PFSK-1 (cell line): ENCODE measurements around the gene DCAF4L1.

ENCODE experiments used
- FOXP2 ChIP-seq: optimal IDR thresholded peaks from 2 replicates; pipeline ENCODE3; 2011; ENCODE audit warnings: borderline replicate concordance, control low read depth, inconsistent platforms; ENCODE audit not compliant: insufficient read depth; ENCODE audit errors: extremely low read length, extremely low read depth
- POLR2AphosphoS5 ChIP-seq: IDR thresholded peaks from 2 replicates; pipeline ENCODE4 v1.6.1; 2012; ENCODE audit warnings: low read depth, mild to moderate bottlenecking, control low read depth, low read length, moderate library complexity
- REST ChIP-seq, 2 experiments: IDR thresholded peaks; 2 replicates each; pipeline versions ENCODE4 v1.6.1 to v1.8.0; 2011 to 2012; ENCODE audit warnings: low read depth in 2 of 2, low read length in 2 of 2, control low read depth in 1 of 2, inconsistent platforms in 1 of 2, mild to moderate bottlenecking in 1 of 2, moderate library complexity in 1 of 2; ENCODE audit not compliant: insufficient read depth in 1 of 2
- SIN3A ChIP-seq: IDR thresholded peaks from 2 replicates; pipeline ENCODE4 v1.6.1; 2012; ENCODE audit warnings: mild to moderate bottlenecking, low read length, moderate library complexity, borderline replicate concordance; ENCODE audit not compliant: insufficient read depth
- TAF1 ChIP-seq: IDR thresholded peaks from 2 replicates; pipeline ENCODE4 v1.6.1; 2012; ENCODE audit warnings: low read length, control low read depth, borderline replicate concordance; ENCODE audit not compliant: insufficient read depth

Gene DCAF4L1

GRCh38 chr4:41999321-41999720, 17.8 kb downstream of the DCAF4L1 start:
- no peak for TF ChIP-seq FOXP2
- no peak for TF ChIP-seq POLR2AphosphoS5
- TF ChIP-seq REST (IDR thresholded peaks at IDR 0.05; ENCODE audit: insufficient read depth in 1 of 2, low read depth in 2 of 2, low read length in 2 of 2): no peak
- TF ChIP-seq SIN3A: no peak
- TF ChIP-seq TAF1: no peak

GRCh38 chr4:42008011-42008786, 26.6 kb downstream of the DCAF4L1 start:
- TF ChIP-seq POLR2AphosphoS5 (no peak), SIN3A (no peak), TAF1 (no peak), REST (IDR thresholded peaks at IDR 0.05; ENCODE audit: insufficient read depth in 1 of 2, low read depth in 2 of 2, low read length in 2 of 2) (no peak), FOXP2 (no peak)

GRCh38 chr4:42015438-42015837, 33.9 kb downstream of the DCAF4L1 start:
- TF ChIP-seq SIN3A (no peak), FOXP2 (no peak), TAF1 (no peak), POLR2AphosphoS5 (no peak), REST (IDR thresholded peaks at IDR 0.05; ENCODE audit: insufficient read depth in 1 of 2, low read depth in 2 of 2, low read length in 2 of 2) (no peak)

GRCh38 chr4:42018451-42018850, 36.9 kb downstream of the DCAF4L1 start:
- no peak for TF ChIP-seq REST (IDR thresholded peaks at IDR 0.05; ENCODE audit: insufficient read depth in 1 of 2, low read depth in 2 of 2, low read length in 2 of 2)
